B cell (primary cell): ENCODE data around the gene CKS2. TPM values are rescaled to one million over a fixed set of nuclear protein-coding genes. Genes with fewer than 3 reads are reported as not detected.
"Not testable (repeated sequence)": the region's sequence is repeated elsewhere in the genome, so short reads cannot be mapped to it uniquely, and the experiment has no call there.

ENCODE experiments used
- ATAC-seq: fragments of 200-7000 bp; cut with Tn5 transposase; one replicate; pipeline ENCODE4 v1.10.0; 2021; ENCODE audit warnings: low read depth, mild to moderate bottlenecking, moderate number of reproducible peaks, moderate library complexity
- CTCF ChIA-PET: fragments of 350-600 bp; sonication (Branson Sonifier 250); formaldehyde crosslinking; loops from one replicate; lab custom pipeline; 2021; ENCODE audit warnings: antibody characterized with exemption, inconsistent platforms; lab: Charles Lee
- POLR2A ChIA-PET: fragments of 350-600 bp; sonication (Branson Sonifier 250); formaldehyde crosslinking; loops from one replicate; lab custom pipeline; 2021; ENCODE audit warnings: antibody characterized with exemption; lab: Charles Lee
- DNase-seq: peaks from one replicate; pipeline ENCODE4 v3.0.0; 2013
- H2AFZ ChIP-seq: 2 replicates; pipeline ENCODE4 v1.6.1; 2012; ENCODE audit warnings: mild to moderate bottlenecking, low read depth, low read length; ENCODE audit not compliant: insufficient read depth, poor library complexity, severe bottlenecking
- H3K27ac ChIP-seq, 2 donors: 1 replicate in 1 of 2; 2 replicates in 1 of 2; pipeline ENCODE4 v1.5.1; 2012 to 2013; ENCODE audit warnings: low read length in 2 of 2, mild to moderate bottlenecking in 2 of 2, moderate library complexity in 1 of 2
- H3K27me3 ChIP-seq, 4 experiments: fragments of 200-600 bp in 1 of 4; sonication (generic) in 1 of 4; replicated peaks in 1 of 4; 1 replicate in 2 of 4; 2 replicates in 2 of 4; pipeline versions ENCODE4 v1.6.1 to v1.7.0; 2013 to 2016; ENCODE audit warnings: low read length in 3 of 4, mild to moderate bottlenecking in 2 of 4, mixed read lengths in 1 of 4, moderate library complexity in 1 of 4; ENCODE audit not compliant: insufficient read depth in 4 of 4, control insufficient read depth in 3 of 4; ENCODE audit errors: control extremely low read depth in 1 of 4
- H3K36me3 ChIP-seq, 2 experiments: replicated peaks in 1 of 2; 1 replicate in 1 of 2; 2 replicates in 1 of 2; pipeline versions ENCODE4 v1.6.1 to v1.7.1; 2013; ENCODE audit warnings: low read length in 1 of 2; ENCODE audit not compliant: insufficient read depth in 2 of 2, control insufficient read depth in 1 of 2; ENCODE audit errors: control extremely low read depth in 1 of 2, extremely low read depth in 1 of 2
- H3K4me1 ChIP-seq, 2 donors: fragments of 200-600 bp in 1 of 2; sonication (generic) in 1 of 2; 1 replicate in 1 of 2; 2 replicates in 1 of 2; pipeline versions ENCODE4 v1.5.1 to v1.6.1; 2013 to 2017; ENCODE audit warnings: low read length in 2 of 2; ENCODE audit not compliant: control insufficient read depth in 2 of 2, insufficient read depth in 2 of 2
- H3K4me2 ChIP-seq: replicated peaks from 2 replicates; pipeline ENCODE3; 2012; ENCODE audit warnings: mild to moderate bottlenecking, low read depth, low read length; ENCODE audit not compliant: poor library complexity, severe bottlenecking
- H3K4me3 ChIP-seq, 5 experiments: fragments of 200-600 bp in 1 of 5; sonication (generic) in 1 of 5; 1 replicate in 3 of 5; 2 replicates in 2 of 5; pipeline versions ENCODE4 v1.5.1 to v1.7.0; 2011 to 2016; ENCODE audit warnings: low read length in 4 of 5, mild to moderate bottlenecking in 4 of 5, low read depth in 2 of 5, control low read depth in 1 of 5, moderate library complexity in 1 of 5; ENCODE audit not compliant: insufficient read depth in 1 of 5; ENCODE audit errors: control extremely low read depth in 1 of 5, extremely low read depth in 1 of 5
- H3K79me2 ChIP-seq: fragments of 200-600 bp; sonication (generic); one replicate; pipeline ENCODE4 v1.6.0; 2016; ENCODE audit warnings: low read length; ENCODE audit not compliant: control insufficient read depth, insufficient read depth
- H3K9ac ChIP-seq: fragments of 200-600 bp; sonication (generic); 2 replicates; pipeline ENCODE4 v1.6.1; 2017; ENCODE audit warnings: mild to moderate bottlenecking, low read length, moderate library complexity
- H3K9me3 ChIP-seq, 3 donors: one replicate each; pipeline versions ENCODE4 v1.6.1 to v1.7.1; 2013; ENCODE audit warnings: low read length in 2 of 3; ENCODE audit not compliant: control insufficient read depth in 2 of 3, insufficient read depth in 1 of 3; ENCODE audit errors: control extremely low read depth in 1 of 3
- H4K20me1 ChIP-seq: 2 replicates; pipeline ENCODE4 v1.6.0; 2012; ENCODE audit warnings: mild to moderate bottlenecking, low read length; ENCODE audit not compliant: insufficient read depth, control insufficient read depth, poor library complexity, severe bottlenecking
- H3K27ac Mint-ChIP-seq: one replicate; pipeline ENCODE4 v1.8.0; 2021; ENCODE audit warnings: mixed read lengths
- H3K27me3 Mint-ChIP-seq: one replicate; pipeline ENCODE4 v1.8.0; 2021; ENCODE audit warnings: mixed read lengths
- H3K4me1 Mint-ChIP-seq: one replicate; pipeline ENCODE4 v1.8.0; 2021; ENCODE audit warnings: mixed read lengths
- H3K4me3 Mint-ChIP-seq: one replicate; pipeline ENCODE4 v1.8.0; 2021; ENCODE audit warnings: mixed read lengths
- H3K9me3 Mint-ChIP-seq: one replicate; pipeline ENCODE4 v1.8.0; 2022; ENCODE audit warnings: mixed read lengths; ENCODE audit not compliant: insufficient read depth
- EZH2 ChIP-seq: IDR thresholded peaks from 2 replicates; pipeline ENCODE4 v1.6.1; 2012; ENCODE audit warnings: borderline replicate concordance, low read depth, mild to moderate bottlenecking, moderate library complexity, low read length; ENCODE audit not compliant: insufficient read depth, poor library complexity, severe bottlenecking
- WGBS: methylation state at CpG from one replicate; pipeline ENCODE4 v1.1.5; 2013; ENCODE audit warnings: missing lambda C conversion rate; ENCODE audit not compliant: insufficient coverage; 5-methylcytosine and 5-hydroxymethylcytosine counted together
- intact Hi-C: fragments of 100-400 bp; cut with micrococcal nuclease; formaldehyde crosslinking; loops from one replicate; pipeline ENCODE4 v1.10.0; 2022
- polyA plus RNA-seq: library from polyadenylated mRNA; depleted of rRNA; stranded (reverse); fragments of >200 nt; gene quantifications from 2 replicates; pipeline ENCODE4 v1.2.3, GENCODE V29; 2012
- total RNA-seq, 2 donors: library from RNA; stranded (reverse); fragments of 120-200 nt in 1 of 2; gene quantifications; 1 replicate in 1 of 2; 2 replicates in 1 of 2; pipeline versions ENCODE4 v1.2.3 to v1.2.4, GENCODE V29; 2013 to 2022
- TF ChIP-seq, protein P1 (sequence below): fragments of 200-600 bp; IDR thresholded peaks from one replicate; pipeline ENCODE4 v1.8.0; 2022; ENCODE audit warnings: antibody characterized with exemption, mild to moderate bottlenecking

The CKS2 gene
- total and polyA plus RNA-seq, 2 donors (not counting 1 experiment from before 2014, with no cell fraction given) = 11.5 to 64.4 TPM

DNA sequence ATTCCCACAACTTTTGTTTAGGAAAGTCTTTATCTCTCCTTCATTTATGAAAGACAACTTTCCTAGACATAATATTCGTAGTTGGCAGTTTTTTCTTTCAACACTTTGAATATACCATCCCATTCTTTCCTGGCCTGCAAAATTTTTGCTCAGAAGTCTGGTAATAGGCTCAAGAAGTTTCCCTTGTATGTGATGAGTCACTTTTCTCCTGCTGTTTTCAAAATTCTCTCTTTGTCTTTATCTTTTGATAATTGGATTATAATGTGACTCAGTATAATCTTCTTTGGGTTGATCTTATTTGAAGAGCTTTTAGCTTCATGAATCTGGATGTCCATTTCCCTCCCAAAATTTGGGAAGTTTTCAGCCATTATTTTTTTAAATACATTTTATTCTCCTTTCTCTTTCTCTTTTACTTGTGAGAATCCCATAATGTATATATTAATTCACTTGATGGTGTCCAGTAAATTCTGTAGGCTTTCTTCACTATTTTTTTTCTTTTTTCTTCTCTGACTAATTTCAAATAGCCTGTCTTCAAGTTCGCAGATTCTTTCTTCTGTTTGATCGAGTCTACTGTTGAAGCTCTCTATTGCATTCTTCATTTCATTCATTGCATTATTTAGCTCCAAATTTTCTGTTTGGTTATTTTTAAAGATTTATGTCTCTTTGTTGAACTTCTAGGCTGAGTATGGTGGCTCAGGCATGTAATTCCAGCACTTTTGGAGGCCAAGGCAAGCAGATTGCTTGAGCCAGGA is 37.3 kb upstream of the CKS2 start:
- no peaks in the 10 kb centered on the region for H3K4me1 ChIP-seq
- intact Hi-C loops = no loop called here
- TF ChIP-seq, protein P1, sequence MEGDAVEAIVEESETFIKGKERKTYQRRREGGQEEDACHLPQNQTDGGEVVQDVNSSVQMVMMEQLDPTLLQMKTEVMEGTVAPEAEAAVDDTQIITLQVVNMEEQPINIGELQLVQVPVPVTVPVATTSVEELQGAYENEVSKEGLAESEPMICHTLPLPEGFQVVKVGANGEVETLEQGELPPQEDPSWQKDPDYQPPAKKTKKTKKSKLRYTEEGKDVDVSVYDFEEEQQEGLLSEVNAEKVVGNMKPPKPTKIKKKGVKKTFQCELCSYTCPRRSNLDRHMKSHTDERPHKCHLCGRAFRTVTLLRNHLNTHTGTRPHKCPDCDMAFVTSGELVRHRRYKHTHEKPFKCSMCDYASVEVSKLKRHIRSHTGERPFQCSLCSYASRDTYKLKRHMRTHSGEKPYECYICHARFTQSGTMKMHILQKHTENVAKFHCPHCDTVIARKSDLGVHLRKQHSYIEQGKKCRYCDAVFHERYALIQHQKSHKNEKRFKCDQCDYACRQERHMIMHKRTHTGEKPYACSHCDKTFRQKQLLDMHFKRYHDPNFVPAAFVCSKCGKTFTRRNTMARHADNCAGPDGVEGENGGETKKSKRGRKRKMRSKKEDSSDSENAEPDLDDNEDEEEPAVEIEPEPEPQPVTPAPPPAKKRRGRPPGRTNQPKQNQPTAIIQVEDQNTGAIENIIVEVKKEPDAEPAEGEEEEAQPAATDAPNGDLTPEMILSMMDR = no peak
- H3K9me3 ChIP-seq = peaks cover 8 to 24% (median 18%) of the 10 kb centered on the region in 3 donors
- no peak overlapping the region for H2AFZ ChIP-seq
- no peaks in the 10 kb centered on the region for H4K20me1 ChIP-seq
- H3K4me2 ChIP-seq = no peak overlapping the region
- ATAC-seq (no peak), DNase-seq (no peak)
- no CpG with 5 or more reads among the region's 3 CpGs for WGBS
- CTCF ChIA-PET = no interaction called here
- Mint-ChIP-seq H3K4me1 (no peaks in the 10 kb centered on the region), H3K27me3 (peaks cover 14% of the 10 kb centered on the region), H3K9me3 (peaks cover 20% of the 10 kb centered on the region), H3K27ac (no peak overlapping the region), H3K4me3 (no peak overlapping the region)
- H3K9ac ChIP-seq = no peak overlapping the region
- H3K79me2 ChIP-seq = no peaks in the 10 kb centered on the region
- H3K4me3 ChIP-seq = no peak overlapping the region
- H3K36me3 ChIP-seq = no peaks in the 10 kb centered on the region
- POLR2A ChIA-PET = no interaction called here
- no peak overlapping the region for H3K27ac ChIP-seq
- H3K27me3 ChIP-seq = no peaks in the 10 kb centered on the region

DNA sequence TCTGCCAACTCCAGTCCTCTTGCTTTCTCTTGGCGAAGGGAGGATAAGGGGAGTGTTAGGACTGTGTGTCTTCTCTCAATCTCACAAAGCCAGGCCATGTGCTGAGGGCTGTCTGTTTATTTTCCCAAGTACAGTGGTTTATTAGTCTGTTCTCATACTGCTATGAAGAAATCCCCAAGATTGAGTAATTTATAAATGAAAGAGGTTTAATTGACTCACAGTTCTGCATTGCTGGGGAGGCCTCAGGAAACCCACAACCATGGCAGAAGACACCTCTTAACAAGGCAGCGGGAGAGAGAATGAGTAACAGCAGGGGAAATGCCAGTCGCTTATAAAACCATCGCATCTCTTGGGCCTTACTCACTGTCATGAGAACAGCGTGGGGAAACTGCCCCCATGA is 36.2 kb upstream of the CKS2 start:
- no peak for TF ChIP-seq EZH2
- TF ChIP-seq, protein P1 = no peak
- H3K27ac ChIP-seq = no peak overlapping the region
- H3K4me1 Mint-ChIP-seq = no peaks in the 10 kb centered on the region
- ATAC-seq = no peak
- no peak overlapping the region for H2AFZ ChIP-seq
- intact Hi-C loops = loop anchor here (5.0 kb wide), 1 partner anchor 683 kb away; no protein-coding TSS in a partner anchor
- H4K20me1 ChIP-seq = no peaks in the 10 kb centered on the region
- DNase-seq = no peak
- H3K4me3 ChIP-seq = no peak overlapping the region
- peaks cover 14% of the 10 kb centered on the region for H3K27me3 Mint-ChIP-seq
- H3K27me3 ChIP-seq = no peaks in the 10 kb centered on the region
- no peak overlapping the region for H3K4me2 ChIP-seq
- no peaks in the 10 kb centered on the region for H3K79me2 ChIP-seq
- peaks cover 20% of the 10 kb centered on the region for H3K9me3 Mint-ChIP-seq
- no peak overlapping the region for H3K9ac ChIP-seq
- no peak overlapping the region for H3K4me3 Mint-ChIP-seq
- CTCF ChIA-PET = no interaction called here
- no peak overlapping the region for H3K27ac Mint-ChIP-seq
- H3K9me3 ChIP-seq = peaks cover 8 to 24% (median 18%) of the 10 kb centered on the region in 3 donors
- POLR2A ChIA-PET = no interaction called here
- WGBS = no CpG with 5 or more reads among the region's 5 CpGs
- no peaks in the 10 kb centered on the region for H3K4me1 ChIP-seq
- no peaks in the 10 kb centered on the region for H3K36me3 ChIP-seq

DNA sequence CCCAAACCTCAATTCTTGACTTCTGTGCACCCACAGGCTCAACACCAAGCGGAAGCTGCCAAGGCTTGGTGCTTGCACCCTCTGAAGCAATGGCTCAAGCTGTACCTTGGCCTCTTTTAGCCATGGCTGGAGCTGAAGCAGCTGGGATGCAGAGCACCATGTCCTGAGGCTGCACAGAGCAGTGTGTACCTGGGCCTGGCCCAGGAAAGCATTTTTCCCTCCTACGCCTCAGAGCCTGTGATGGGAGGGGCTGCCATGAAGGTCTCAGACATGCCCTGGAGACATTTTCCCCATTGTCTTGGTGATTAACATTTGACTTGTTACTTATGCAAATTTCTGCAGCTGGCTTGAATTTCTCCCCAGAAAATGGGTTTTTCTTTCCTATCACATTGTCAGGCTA is 35.0 kb upstream of the CKS2 start:
- H3K9ac ChIP-seq, H3K4me3 ChIP-seq, H3K79me2 ChIP-seq, ATAC-seq, POLR2A ChIA-PET, CTCF ChIA-PET, H3K4me2 ChIP-seq, H3K4me1 Mint-ChIP-seq, H3K4me1 ChIP-seq, H3K27ac ChIP-seq, H2AFZ ChIP-seq, H4K20me1 ChIP-seq, H3K4me3 Mint-ChIP-seq, DNase-seq, H3K27me3 ChIP-seq, H3K36me3 ChIP-seq, H3K27ac Mint-ChIP-seq: not testable (repeated sequence)
- H3K9me3 ChIP-seq = peaks cover 8 to 24% (median 18%) of the 10 kb centered on the region in 3 donors
- 100% methylated on average over 2 of the region's 2 CpGs for WGBS
- peaks cover 18% of the 10 kb centered on the region for H3K9me3 Mint-ChIP-seq
- intact Hi-C loops = loop anchor here (5.0 kb wide), 1 partner anchor 684 kb away; no protein-coding TSS in a partner anchor
- peaks cover 14% of the 10 kb centered on the region for H3K27me3 Mint-ChIP-seq
